Thoracic aorta (tissue), 2 donors: Measurements from ENCODE around the gene ALK. TPM values are rescaled to one million over a fixed set of nuclear protein-coding genes. Genes with fewer than 3 reads are reported as not detected.

Source experiments
- ATAC-seq: fragments of 150-250 bp; one replicate; pipeline ENCODE4 v1.8.0; 2017; ENCODE audit warnings: low read depth; ENCODE audit not compliant: insufficient number of reproducible peaks, low FRiP score
- DNase-seq: peaks from one replicate; pipeline ENCODE4 v3.0.0-alpha.2; 2020; ENCODE audit warnings: low spot score
- H3K27ac ChIP-seq, 2 donors: fragments of 200-600 bp; sonication (generic); 1 replicate in 1 of 2; 2 replicates in 1 of 2; pipeline ENCODE4 v1.5.1; 2016; ENCODE audit warnings: mild to moderate bottlenecking in 2 of 2, moderate library complexity in 2 of 2
- H3K27me3 ChIP-seq: fragments of 200-600 bp; sonication (generic); replicated peaks from 2 replicates; pipeline ENCODE4 v1.6.0; 2016; ENCODE audit warnings: mild to moderate bottlenecking; ENCODE audit not compliant: insufficient read depth
- H3K36me3 ChIP-seq: fragments of 200-600 bp; sonication (generic); one replicate; pipeline ENCODE4 v1.5.1; 2016
- H3K4me1 ChIP-seq, 2 donors: fragments of 200-600 bp; sonication (generic); 1 replicate in 1 of 2; 2 replicates in 1 of 2; pipeline versions ENCODE4 v1.5.1 to v1.6.0; 2016; ENCODE audit warnings: low read depth in 2 of 2, mild to moderate bottlenecking in 1 of 2; ENCODE audit not compliant: control insufficient read depth in 1 of 2
- H3K4me3 ChIP-seq: fragments of 200-600 bp; sonication (generic); 2 replicates; pipeline ENCODE4 v1.5.1; 2016; ENCODE audit warnings: mild to moderate bottlenecking
- H3K9me3 ChIP-seq: fragments of 200-600 bp; sonication (generic); 2 replicates; pipeline ENCODE4 v1.5.1; 2016
- CTCF ChIP-seq: fragments of 200-600 bp; sonication (generic); IDR thresholded peaks from one replicate; pipeline ENCODE4 v1.5.1; 2019; ENCODE audit warnings: antibody characterized with exemption
- total RNA-seq, 2 donors: library from RNA; depleted of rRNA; stranded (reverse); fragments of >200 nt; gene quantifications; one replicate each; pipeline versions ENCODE4 v1.1.0 to v1.2.3, GENCODE V29; 2016

Gene ALK
- total RNA-seq, 2 donors from 2014 or later = 2.0 TPM; not detected in 1

- no peak for TF ChIP-seq CTCF
- no peak for ATAC-seq
These were observed 358.5 kb downstream of the ALK start for GRCh38 chr2:29562896-29563295.

GRCh38 chr2:29562319-29562718, 359.1 kb downstream of the ALK start:
- no peak for TF ChIP-seq CTCF
- DNase-seq (no peak), ATAC-seq (no peak)
- Histone ChIP-seq H3K36me3 (no peaks in the 10 kb centered on the region), H3K27me3 (no peaks in the 10 kb centered on the region), H3K9me3 (no peaks in the 10 kb centered on the region), H3K27ac (no peak overlapping the region), H3K4me1 (no peaks in the 10 kb centered on the region), H3K4me3 (no peak overlapping the region)

More at GRCh38 chr2:29562896-29563295, 358.5 kb downstream of the ALK start:
- no peaks in the 10 kb centered on the region for H3K9me3 ChIP-seq
- no peaks in the 10 kb centered on the region for H3K4me1 ChIP-seq
- DNase-seq = no peak
- H3K27me3 ChIP-seq = no peaks in the 10 kb centered on the region
- no peak overlapping the region for H3K4me3 ChIP-seq
- H3K27ac ChIP-seq = no peak overlapping the region
- H3K36me3 ChIP-seq = no peaks in the 10 kb centered on the region

- no peak for TF ChIP-seq CTCF
- Histone ChIP-seq H3K4me1 (no peaks in the 10 kb centered on the region), H3K27me3 (no peaks in the 10 kb centered on the region), H3K9me3 (no peaks in the 10 kb centered on the region), H3K27ac (no peak overlapping the region), H3K36me3 (no peaks in the 10 kb centered on the region), H3K4me3 (no peak overlapping the region)
- DNase-seq (no peak), ATAC-seq (no peak)
These were observed 359.8 kb downstream of the ALK start for GRCh38 chr2:29561628-29562027.

GRCh38 chr2:29561181-29561580, 360.2 kb downstream of the ALK start:
- H3K4me3 ChIP-seq = no peak overlapping the region
- no peaks in the 10 kb centered on the region for H3K4me1 ChIP-seq
- H3K36me3 ChIP-seq = no peaks in the 10 kb centered on the region
- DNase-seq (no peak), ATAC-seq (no peak)
- H3K27ac ChIP-seq = no peak overlapping the region
- H3K27me3 ChIP-seq = no peaks in the 10 kb centered on the region
- H3K9me3 ChIP-seq = no peaks in the 10 kb centered on the region
- no peak for TF ChIP-seq CTCF

- no peaks in the 10 kb centered on the region for H3K27me3 ChIP-seq
- no peak overlapping the region for H3K4me3 ChIP-seq
- H3K9me3 ChIP-seq = no peaks in the 10 kb centered on the region
- H3K4me1 ChIP-seq = no peaks in the 10 kb centered on the region
- no peak for ATAC-seq
- no peaks in the 10 kb centered on the region for H3K36me3 ChIP-seq
- DNase-seq = no peak
- no peak for TF ChIP-seq CTCF
- no peak overlapping the region for H3K27ac ChIP-seq
These were observed 360.8 kb downstream of the ALK start for GRCh38 chr2:29560566-29560965.
